Measurements from ENCODE around the gene CCHCR1. TPM values are rescaled to one million over a fixed set of nuclear protein-coding genes. Genes with fewer than 3 reads are reported as not detected.
"Not testable (repeated sequence)": the region's sequence is repeated elsewhere in the genome, so short reads cannot be mapped to it uniquely, and the experiment has no call there.

Gene CCHCR1
- polyA plus RNA-seq, 3 donors: 2.2 to 8.4 (median 2.8) TPM

GRCh38 chr6:31197559-31198305 is 40.1 kb upstream of the CCHCR1 start:
- H3K4me3 ChIP-seq (replicated peaks in 1 of 3; ENCODE audit: low read depth in 2 of 3, low read length in 3 of 3): peak overlapping the region; percentile 76 to 91 (median 88)
- peak overlapping the region; percentile 70 for H3K4me2 ChIP-seq (replicated peaks; ENCODE audit: extremely low read depth, low read length, poor library complexity, severe bottlenecking)
- H3K27me3 ChIP-seq (ENCODE audit: control insufficient read depth in 2 of 2, insufficient read depth in 2 of 2, low read length in 2 of 2): no peaks in the 10 kb centered on the region
- Mint-ChIP-seq H3K27ac (peak overlapping the region; percentile 97 to 100 (median 99)), H3K9me3 (peaks cover 0 to 9% (median 0%) of the 10 kb centered on the region in 7 donors), H3K36me3 (peaks cover 17 to 25% of the 10 kb centered on the region in 2 donors), H3K4me3 (peak overlapping the region; percentile 95), H3K4me1 (peaks cover 60% of the 10 kb centered on the region), H3K27me3 (ENCODE audit: low read depth in 3 of 3) (peaks cover 0 to 4% (median 0%) of the 10 kb centered on the region in 3 donors)
- intact Hi-C loops (cut with micrococcal nuclease): loop anchor here (2.0 kb wide), 1 partner anchor 169 kb away; no protein-coding TSS in a partner anchor
- peak overlapping the region; percentile 93 for H3K9ac ChIP-seq (ENCODE audit: insufficient read depth, low read length, poor library complexity, severe bottlenecking)
- peak overlapping the region; percentile 95 to 98 for H3K27ac ChIP-seq (ENCODE audit: low read depth in 1 of 2, low read length in 2 of 2)
- peaks cover 45 to 48% of the 10 kb centered on the region in 2 donors for H3K4me1 ChIP-seq (ENCODE audit: control insufficient read depth in 1 of 2, insufficient read depth in 2 of 2, low read length in 2 of 2)
- no peak for TF ChIP-seq CTCF (IDR thresholded peaks at IDR 0.05)
- peaks cover 0 to 9% of the 10 kb centered on the region in 2 donors for H3K36me3 ChIP-seq (replicated peaks in 1 of 2; ENCODE audit: control insufficient read depth in 1 of 2, insufficient read depth in 2 of 2, low read length in 2 of 2)
- peaks cover 3% of the 10 kb centered on the region for H4K20me1 ChIP-seq (ENCODE audit: insufficient read depth, low read length)
- no peaks in the 10 kb centered on the region for H3K9me3 ChIP-seq (replicated peaks in 1 of 2; ENCODE audit: control insufficient read depth in 1 of 2, insufficient read depth in 1 of 2, low read length in 2 of 2)
- DNase-seq: peak; percentile 88 to 91 (median 91)
- peaks cover 64% of the 10 kb centered on the region for H3K79me2 ChIP-seq (ENCODE audit: insufficient read depth, low read length)
- WGBS (ENCODE audit: insufficient coverage): under 1% methylated on average over 41 of the region's 45 CpGs
- H2AFZ ChIP-seq (ENCODE audit: insufficient read depth, low read depth, low read length, poor library complexity, severe bottlenecking): peak overlapping the region; percentile 63

GRCh38 chr6:31196251-31197022 is 38.8 kb upstream of the CCHCR1 start:
- not testable (repeated sequence) for H3K9ac ChIP-seq (ENCODE audit: insufficient read depth, low read length, poor library complexity, severe bottlenecking)

GRCh38 chr6:31195308-31195979 is 37.8 kb upstream of the CCHCR1 start:
- intact Hi-C loops (cut with micrococcal nuclease); H3K4me3 Mint-ChIP-seq; H3K9ac ChIP-seq (ENCODE audit: insufficient read depth, low read length, poor library complexity, severe bottlenecking); DNase-seq; H3K4me2 ChIP-seq (replicated peaks; ENCODE audit: extremely low read depth, low read length, poor library complexity, severe bottlenecking); H3K9me3 Mint-ChIP-seq; H2AFZ ChIP-seq (ENCODE audit: insufficient read depth, low read depth, low read length, poor library complexity, severe bottlenecking); H3K27ac ChIP-seq (ENCODE audit: low read depth in 1 of 2, low read length in 2 of 2); H3K27me3 Mint-ChIP-seq (ENCODE audit: low read depth in 3 of 3); H3K4me3 ChIP-seq (replicated peaks in 1 of 3; ENCODE audit: low read depth in 2 of 3, low read length in 3 of 3); H4K20me1 ChIP-seq (ENCODE audit: insufficient read depth, low read length); H3K36me3 ChIP-seq (replicated peaks in 1 of 2; ENCODE audit: control insufficient read depth in 1 of 2, insufficient read depth in 2 of 2, low read length in 2 of 2); H3K27me3 ChIP-seq (ENCODE audit: control insufficient read depth in 2 of 2, insufficient read depth in 2 of 2, low read length in 2 of 2); H3K9me3 ChIP-seq (replicated peaks in 1 of 2; ENCODE audit: control insufficient read depth in 1 of 2, insufficient read depth in 1 of 2, low read length in 2 of 2); H3K27ac Mint-ChIP-seq: not testable (repeated sequence)
- peaks cover 42% of the 10 kb centered on the region for H3K79me2 ChIP-seq (ENCODE audit: insufficient read depth, low read length)
- Mint-ChIP-seq H3K36me3 (peaks cover 7 to 12% of the 10 kb centered on the region in 2 donors), H3K4me1 (peaks cover 39% of the 10 kb centered on the region)
- 99% methylated on average over 24 of the region's 41 CpGs for WGBS (ENCODE audit: insufficient coverage)
- H3K4me1 ChIP-seq (ENCODE audit: control insufficient read depth in 1 of 2, insufficient read depth in 2 of 2, low read length in 2 of 2): peaks cover 26 to 27% of the 10 kb centered on the region in 2 donors

More at GRCh38 chr6:31196251-31197022, 38.8 kb upstream of the CCHCR1 start:
- Mint-ChIP-seq H3K4me3 (peak overlapping the region; percentile 95), H3K36me3 (peaks cover 13 to 20% of the 10 kb centered on the region in 2 donors), H3K4me1 (peaks cover 47% of the 10 kb centered on the region), H3K27ac (peak overlapping the region; percentile 16 to 100 (median 99))
- not testable (repeated sequence) for H3K9me3 ChIP-seq (replicated peaks in 1 of 2; ENCODE audit: control insufficient read depth in 1 of 2, insufficient read depth in 1 of 2, low read length in 2 of 2); H3K9me3 Mint-ChIP-seq; DNase-seq; H3K36me3 ChIP-seq (replicated peaks in 1 of 2; ENCODE audit: control insufficient read depth in 1 of 2, insufficient read depth in 2 of 2, low read length in 2 of 2); H2AFZ ChIP-seq (ENCODE audit: insufficient read depth, low read depth, low read length, poor library complexity, severe bottlenecking); H3K27me3 ChIP-seq (ENCODE audit: control insufficient read depth in 2 of 2, insufficient read depth in 2 of 2, low read length in 2 of 2); H4K20me1 ChIP-seq (ENCODE audit: insufficient read depth, low read length); H3K27me3 Mint-ChIP-seq (ENCODE audit: low read depth in 3 of 3)
- Histone ChIP-seq H3K4me2 (replicated peaks; ENCODE audit: extremely low read depth, low read length, poor library complexity, severe bottlenecking) (peak overlapping the region; percentile 70), H3K4me1 (ENCODE audit: control insufficient read depth in 1 of 2, insufficient read depth in 2 of 2, low read length in 2 of 2) (peaks cover 32 to 35% of the 10 kb centered on the region in 2 donors), H3K79me2 (ENCODE audit: insufficient read depth, low read length) (peaks cover 52% of the 10 kb centered on the region), H3K27ac (ENCODE audit: low read depth in 1 of 2, low read length in 2 of 2) (peak overlapping the region; percentile 95 to 98), H3K4me3 (replicated peaks in 1 of 3; ENCODE audit: low read depth in 2 of 3, low read length in 3 of 3) (peak overlapping the region in 1 of 3 experiments; percentile 91)
- intact Hi-C loops (cut with micrococcal nuclease): loop anchor here (2.0 kb wide), 1 partner anchor 170 kb away; no protein-coding TSS in a partner anchor
- 76% methylated on average over 14 of the region's 25 CpGs for WGBS (ENCODE audit: insufficient coverage)
